ENCODE data around the gene FAM174C.

DNA sequence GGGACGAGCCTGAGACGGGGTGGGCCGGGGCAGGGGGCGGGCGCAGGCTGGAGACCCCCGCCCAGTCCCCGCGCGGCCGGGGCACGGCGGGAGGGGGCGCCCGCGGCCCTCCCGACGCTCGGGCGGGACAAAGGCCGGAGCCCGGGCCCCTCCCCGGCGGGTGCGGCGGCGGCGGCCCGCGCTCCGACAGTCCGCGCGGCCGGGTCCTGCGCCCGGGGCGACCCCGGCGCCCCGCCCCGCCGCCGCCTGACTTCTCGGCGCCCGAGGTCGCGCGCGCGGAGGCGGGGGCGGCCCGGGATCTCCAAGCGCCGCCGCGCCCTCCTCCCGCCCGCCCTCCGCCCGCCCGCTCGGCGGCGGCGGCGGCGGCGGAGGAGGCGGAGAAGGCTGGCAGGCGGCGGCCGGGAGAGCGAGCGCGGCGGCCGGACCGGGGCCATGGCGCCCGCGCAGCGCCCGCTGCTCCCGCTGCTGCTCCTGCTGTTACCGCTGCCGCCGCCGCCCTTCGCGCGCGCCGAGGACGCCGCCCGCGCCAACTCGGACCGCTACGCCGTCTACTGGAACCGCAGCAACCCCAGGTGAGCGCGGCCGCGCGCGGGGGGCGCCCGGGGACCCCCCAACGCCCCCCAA is 10.5 kb downstream of the FAM174C start, which contains the start of gene EFNA2:
- TF ChIP-seq, protein P1, sequence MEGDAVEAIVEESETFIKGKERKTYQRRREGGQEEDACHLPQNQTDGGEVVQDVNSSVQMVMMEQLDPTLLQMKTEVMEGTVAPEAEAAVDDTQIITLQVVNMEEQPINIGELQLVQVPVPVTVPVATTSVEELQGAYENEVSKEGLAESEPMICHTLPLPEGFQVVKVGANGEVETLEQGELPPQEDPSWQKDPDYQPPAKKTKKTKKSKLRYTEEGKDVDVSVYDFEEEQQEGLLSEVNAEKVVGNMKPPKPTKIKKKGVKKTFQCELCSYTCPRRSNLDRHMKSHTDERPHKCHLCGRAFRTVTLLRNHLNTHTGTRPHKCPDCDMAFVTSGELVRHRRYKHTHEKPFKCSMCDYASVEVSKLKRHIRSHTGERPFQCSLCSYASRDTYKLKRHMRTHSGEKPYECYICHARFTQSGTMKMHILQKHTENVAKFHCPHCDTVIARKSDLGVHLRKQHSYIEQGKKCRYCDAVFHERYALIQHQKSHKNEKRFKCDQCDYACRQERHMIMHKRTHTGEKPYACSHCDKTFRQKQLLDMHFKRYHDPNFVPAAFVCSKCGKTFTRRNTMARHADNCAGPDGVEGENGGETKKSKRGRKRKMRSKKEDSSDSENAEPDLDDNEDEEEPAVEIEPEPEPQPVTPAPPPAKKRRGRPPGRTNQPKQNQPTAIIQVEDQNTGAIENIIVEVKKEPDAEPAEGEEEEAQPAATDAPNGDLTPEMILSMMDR (conservative IDR thresholded peaks at IDR 0.05; ENCODE audit: low read depth, low read length) = no peak
- TF ChIP-seq EZH2 (IDR thresholded peaks at IDR 0.05; ENCODE audit: low read length, unreplicated experiment) = no peak
- no peak for TF ChIP-seq EZH2phosphoT487 (IDR thresholded peaks at IDR 0.05; ENCODE audit: borderline replicate concordance, low read length)
